NCI-H2171 treated with DMSO at 0.1 percent for 48 hours (cell line): Measurements from ENCODE around the gene PFN1.

Source experiments
- DNase-seq: peaks from one replicate; lab custom pipeline; 2025; lab: John Stamatoyannopoulos, UW

Gene PFN1

GRCh38 chr17:4948166-4948930 is at the start of gene PFN1:
TSS of gene PFN1 (minus strand) at chr17:4948530. CDS start at chr17:4948394, 136 bp downstream.
- DNase-seq: peak; percentile 87

DNA sequence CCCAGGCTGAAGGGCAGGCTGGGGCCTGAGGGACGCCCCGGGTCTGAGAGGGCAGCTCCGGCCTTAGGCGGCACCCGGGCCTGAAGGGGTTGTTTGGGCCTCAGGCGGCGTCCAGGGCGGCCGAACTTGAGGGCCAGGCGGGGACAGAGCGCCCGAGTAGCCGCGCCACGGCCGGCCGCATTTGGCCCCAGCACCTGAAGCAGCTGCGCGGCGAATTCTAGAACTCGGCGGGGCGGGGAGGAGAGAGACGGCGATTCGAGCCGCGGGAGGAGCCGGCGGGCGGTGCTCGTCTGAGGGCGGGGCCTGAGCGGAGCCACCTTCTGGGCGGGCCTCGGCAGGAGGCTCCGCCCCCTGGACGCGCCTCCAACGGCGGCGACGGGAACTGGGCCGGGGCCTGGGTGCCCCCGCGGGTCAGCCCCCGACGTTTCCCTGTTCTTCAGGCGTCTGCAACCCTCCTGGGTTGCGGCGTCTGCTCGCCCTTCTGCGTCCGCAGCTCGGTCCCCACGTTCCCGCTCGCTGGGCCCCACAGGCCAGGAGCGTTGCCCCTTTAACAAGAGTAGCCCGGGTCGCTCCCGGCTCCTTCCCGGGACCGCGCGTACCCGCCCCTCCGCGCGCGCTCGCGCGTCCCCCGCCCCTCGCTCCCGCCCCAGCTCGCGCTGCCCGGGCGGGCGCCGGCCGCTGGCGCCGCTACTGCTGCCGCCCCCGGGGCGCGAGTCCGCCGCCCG is 49.1 kb upstream of the PFN1 start, which contains the start of the genes INCA1 and KIF1C:
Gene INCA1 (minus strand): TSS at position 221 of the 725 bp plus-strand sequence. CDS start 3,085 bp downstream, outside the sequence.
Gene KIF1C (plus strand): TSS at position 649 of the 725 bp plus-strand sequence. CDS start 2,297 bp downstream, outside the sequence.
- DNase-seq: peak; percentile 81

GRCh38 chr17:4994081-4994595 is 45.8 kb upstream of the PFN1 start:
- DNase-seq: no peak

- DNase-seq: peak; percentile 86
Measured at GRCh38 chr17:4987767-4988567, 39.6 kb upstream of the PFN1 start.

DNA sequence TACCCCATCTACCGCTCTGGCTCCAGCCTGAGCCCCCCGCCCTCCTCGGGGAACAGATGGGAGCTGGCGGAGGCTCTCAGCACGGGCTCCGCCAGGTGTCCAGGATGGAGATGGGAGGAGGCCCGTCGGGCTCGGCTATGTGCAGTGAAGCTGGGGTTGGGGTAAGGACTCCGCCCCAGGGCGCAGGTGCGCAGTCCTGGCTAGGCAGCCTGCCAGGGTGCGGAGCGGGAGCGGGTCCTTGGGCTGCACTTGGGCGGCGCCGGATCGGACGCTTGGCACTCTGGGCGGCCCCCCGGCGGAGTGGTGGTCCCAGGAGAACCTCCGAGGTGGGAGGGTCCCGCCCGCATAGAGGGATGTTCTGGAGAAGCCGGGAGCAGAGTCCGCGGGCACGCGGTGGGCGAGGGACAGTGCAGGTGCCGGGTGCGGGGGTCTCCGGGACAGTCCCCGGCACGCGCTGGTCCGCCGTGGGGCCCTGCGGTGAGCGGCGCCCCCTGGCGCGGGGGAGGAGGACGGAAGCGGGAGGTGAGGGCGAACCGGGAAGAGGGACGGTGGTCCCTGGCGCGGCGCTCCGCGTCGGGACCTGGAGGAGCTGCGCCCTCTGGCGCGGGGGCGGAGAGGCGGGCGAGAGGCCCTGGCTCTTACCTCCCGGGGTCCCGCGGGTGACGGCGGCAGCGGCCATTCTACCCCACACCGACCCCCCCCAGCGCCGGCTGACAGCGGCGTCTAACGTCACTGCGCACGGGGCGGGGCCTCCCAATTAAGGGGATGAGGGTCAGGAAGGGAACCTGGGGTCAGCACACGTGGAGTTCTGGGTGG is 38.8 kb upstream of the PFN1 start, which contains the start of gene CAMTA2:
Gene CAMTA2 (minus strand): TSS at position 725 of the 816 bp plus-strand sequence. CDS start 1,453 bp downstream, outside the sequence.
- peak; percentile 96 for DNase-seq

DNA sequence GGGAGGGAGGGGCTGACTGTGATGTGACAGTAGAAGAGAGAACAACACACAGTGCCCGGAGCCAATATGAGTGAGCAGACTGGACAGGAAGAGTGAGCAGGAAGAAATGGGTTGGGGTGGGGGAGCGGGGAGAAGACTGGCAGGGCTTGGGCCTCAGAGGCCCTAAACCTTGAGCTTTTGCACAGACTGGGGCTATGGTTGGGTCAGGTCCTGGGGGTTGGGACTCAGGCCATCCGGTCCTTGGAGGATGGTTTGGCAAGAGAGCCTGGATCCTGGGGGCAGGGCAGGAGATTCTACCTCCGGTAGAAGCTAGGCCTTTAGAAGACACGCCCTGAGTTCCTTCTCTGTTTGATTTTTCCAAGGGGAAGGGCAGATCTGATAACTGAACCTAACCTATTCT is 38.1 kb upstream of the PFN1 start:
- peak; percentile 31 for DNase-seq

GRCh38 chr17:4982305-4982704 is 34.0 kb upstream of the PFN1 start:
- no peak for DNase-seq

GRCh38 chr17:4980644-4981216 is 32.4 kb upstream of the PFN1 start:
- DNase-seq: peak; percentile 19

GRCh38 chr17:4978726-4979125 is 30.4 kb upstream of the PFN1 start:
- DNase-seq: no peak

GRCh38 chr17:4974115-4974670 is 25.9 kb upstream of the PFN1 start:
- no peak for DNase-seq

DNA sequence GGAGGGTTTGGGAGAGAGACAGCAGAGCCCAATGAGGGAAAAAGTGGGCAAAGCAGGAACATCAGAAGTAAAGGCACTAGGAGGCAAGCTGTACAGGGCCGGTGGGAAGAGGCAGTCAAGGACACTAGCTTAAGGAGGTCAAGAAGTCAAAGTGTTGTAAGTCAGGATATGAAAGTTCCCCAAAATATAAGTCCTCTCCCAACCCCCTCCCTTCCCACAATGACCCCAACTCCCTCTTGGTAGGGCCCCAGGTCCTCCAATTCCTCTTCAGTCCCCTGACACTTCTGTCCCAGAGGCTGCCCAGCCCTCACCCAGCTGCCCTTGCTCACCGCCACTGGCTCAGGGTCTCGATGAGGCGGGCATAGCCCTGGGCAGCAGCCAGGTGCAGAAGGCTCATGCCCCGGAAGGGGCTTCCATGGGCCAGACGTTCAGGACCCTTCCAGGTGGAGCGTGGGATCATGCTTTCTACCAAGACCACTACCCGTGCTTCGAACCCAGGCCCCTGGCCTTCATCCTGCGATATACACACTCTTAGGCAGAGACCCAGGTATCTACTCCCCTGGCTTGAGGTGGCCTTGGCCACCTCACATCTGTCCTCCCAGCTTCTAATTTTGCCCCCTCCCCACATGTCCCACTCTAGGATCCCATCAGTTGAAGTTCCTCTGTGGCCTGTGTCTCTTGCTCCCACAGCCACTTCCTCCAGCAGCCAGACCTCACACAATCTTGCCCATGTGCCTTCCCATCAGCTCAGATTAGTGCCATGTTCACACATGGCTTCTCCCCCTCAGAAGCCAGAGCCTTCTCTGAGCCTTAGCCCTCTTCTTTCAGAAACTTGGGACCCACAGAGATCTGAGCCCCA is 25.2 kb upstream of the PFN1 start:
- DNase-seq: no peak

DNA sequence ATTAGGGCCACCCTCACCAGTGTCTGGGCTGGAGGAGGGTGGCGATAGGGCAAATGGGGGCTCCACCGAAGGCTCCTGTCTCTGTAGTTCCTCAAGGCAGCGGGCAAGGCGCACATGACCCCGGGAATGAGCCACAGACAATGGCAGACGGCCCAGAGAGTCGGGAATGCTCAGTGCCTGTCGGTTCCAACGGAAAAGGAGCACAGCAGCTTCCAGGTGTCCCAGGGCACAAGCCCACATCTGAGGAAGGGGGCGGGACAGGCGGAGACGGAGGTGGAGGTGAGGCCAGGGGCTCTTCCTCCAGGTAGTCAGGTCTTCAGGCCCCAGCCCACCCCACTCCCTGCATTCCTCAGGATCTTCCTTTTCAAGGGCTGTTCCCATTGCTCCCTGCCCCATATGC is 24.4 kb upstream of the PFN1 start:
- DNase-seq: no peak

DNA sequence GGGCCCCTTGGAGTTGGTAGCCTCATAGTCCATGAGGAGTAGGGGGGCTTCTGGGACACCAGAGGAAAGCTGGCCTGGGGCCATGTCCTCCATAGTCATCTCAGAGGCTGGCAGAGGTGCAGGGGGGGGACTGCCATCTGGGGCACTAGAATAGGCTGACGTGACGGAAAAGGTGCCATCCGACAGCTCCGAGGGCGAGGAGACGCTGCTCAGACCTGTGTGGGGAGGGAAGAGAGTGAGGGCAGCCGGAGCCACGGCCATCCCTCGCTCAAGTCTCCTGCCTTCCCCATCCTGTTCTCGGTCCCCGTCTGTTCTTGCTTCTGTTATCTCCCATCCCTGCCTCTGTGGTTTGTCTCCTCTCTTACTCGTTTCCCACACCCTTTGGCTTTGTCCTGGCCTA is 24.0 kb upstream of the PFN1 start:
- no peak for DNase-seq

DNA sequence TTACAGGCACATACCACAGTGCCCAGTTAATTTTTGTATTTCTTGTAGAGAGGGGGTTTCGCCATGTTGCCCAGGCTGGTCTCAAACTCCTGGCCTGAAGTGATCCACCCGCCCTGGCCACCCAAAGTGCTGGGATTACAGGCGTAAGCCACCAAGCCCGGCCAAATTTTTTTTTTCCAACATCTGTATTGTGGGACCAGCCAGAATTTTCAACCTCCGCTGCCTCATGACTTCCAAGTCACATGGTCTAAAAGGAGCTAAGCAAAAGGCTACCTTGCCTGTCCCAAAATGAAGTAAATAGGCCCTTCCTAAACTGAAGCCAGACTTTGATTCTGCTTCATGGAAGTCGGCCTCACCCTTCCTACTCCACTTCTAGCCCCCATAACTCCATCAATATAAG is 23.5 kb upstream of the PFN1 start:
- no peak for DNase-seq

DNA sequence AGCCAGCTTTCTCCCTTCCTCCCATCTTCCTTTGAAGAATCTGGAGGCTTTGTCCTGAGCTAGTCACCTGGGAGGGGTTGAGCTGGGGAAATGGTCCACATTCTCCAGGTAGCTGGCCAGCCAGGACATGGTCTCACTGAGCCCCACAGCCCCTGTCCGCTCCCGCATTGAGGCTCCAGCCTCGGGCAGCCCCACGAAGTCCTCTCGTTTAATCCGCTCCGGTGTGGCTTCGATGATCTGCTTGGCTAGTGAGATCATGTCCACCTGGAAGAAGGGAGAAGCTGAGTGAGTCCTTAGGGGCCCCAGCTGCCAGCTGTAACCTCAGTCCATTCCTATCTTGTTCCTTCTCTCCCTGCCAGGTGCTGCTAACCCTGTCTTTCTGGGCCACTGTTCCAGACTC is 21.9 kb upstream of the PFN1 start:
- DNase-seq: no peak

DNA sequence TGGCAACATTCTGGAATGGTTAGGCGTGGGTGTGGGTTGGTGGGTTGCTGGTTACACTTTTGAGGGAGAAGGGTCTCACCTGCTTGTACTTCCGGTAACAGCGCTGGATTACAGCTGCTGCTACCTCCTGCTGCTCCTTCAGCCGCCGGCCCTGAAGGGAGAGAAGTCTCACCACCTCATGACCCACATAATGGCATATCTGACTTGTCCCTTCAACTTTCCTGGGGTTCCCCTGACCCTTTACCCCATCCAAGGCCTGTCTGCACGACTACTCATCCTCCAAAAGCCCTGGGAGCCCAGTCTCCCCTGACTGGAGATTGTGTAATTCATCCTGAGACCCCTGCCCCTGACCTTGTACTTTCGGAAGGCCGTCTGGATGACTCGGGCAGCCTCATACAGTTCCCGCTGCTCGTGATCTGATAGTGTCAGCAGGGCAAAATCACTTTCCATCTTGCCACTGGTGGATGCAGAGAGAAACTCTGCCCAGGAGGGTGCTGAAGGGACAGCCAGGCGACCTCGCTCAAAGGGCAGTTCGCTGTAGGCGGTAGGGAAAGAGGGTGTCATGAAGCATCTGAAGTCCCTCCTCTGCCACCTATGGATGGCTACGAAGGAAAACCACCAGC is 21.3 kb upstream of the PFN1 start:
- DNase-seq: no peak

- DNase-seq: no peak
Measured at GRCh38 chr17:4969047-4969550, 20.8 kb upstream of the PFN1 start.

GRCh38 chr17:4968486-4969046 is 20.2 kb upstream of the PFN1 start:
- DNase-seq: no peak
